GM10248 (cell line): ENCODE data around the gene C1S.
A peak's percentile ranks its signal among the peaks of the same experiment; 100 is the strongest.

ENCODE experiments used
- CTCF ChIA-PET: fragments of 300-600 bp; sonication (Branson Sonifier 250); formaldehyde crosslinking; extraction: SDS; loops from one replicate; lab custom pipeline; 2021; ENCODE audit warnings: antibody characterized with exemption; lab: Yijun Ruan, JAX
- POLR2A ChIA-PET: fragments of 350-650 bp; sonication (Branson Sonifier 250); formaldehyde crosslinking; extraction: SDS; loops from one replicate; lab custom pipeline; 2020; ENCODE audit warnings: antibody characterized with exemption; lab: Yijun Ruan, JAX
- DNase-seq: peaks from one replicate; pipeline ENCODE4 v3.0.0; 2012; ENCODE audit errors: extremely low spot score
- CTCF ChIP-seq: IDR thresholded peaks from 2 replicates; pipeline ENCODE4 v1.5.1; 2012; ENCODE audit warnings: mild to moderate bottlenecking, low read depth; ENCODE audit errors: extremely low read depth, missing control alignments, control extremely low read depth

C1S gene

GRCh38 chr12:7091171-7091570 lies 30.7 kb downstream of the C1S start:
- DNase-seq = no peak
- ChIA-PET CTCF (interaction anchor here (0.8 to 2.9 kb wide), 3 partner anchors 12 to 101 kb away, joined by 3 to 20 read pairs (median 3); partner anchors contain the start of gene C1RL), POLR2A (no interaction called here)
- no peak for TF ChIP-seq CTCF

- CTCF ChIA-PET = interaction anchor here (0.8 to 2.9 kb wide), 5 partner anchors 12 to 102 kb away, joined by 3 to 26 read pairs (median 5); partner anchors contain the start of gene C1RL
- no peak for TF ChIP-seq CTCF
- POLR2A ChIA-PET = no interaction called here
These were observed 31.2 kb downstream of the C1S start for GRCh38 chr12:7091660-7092228.

GRCh38 chr12:7092229-7092985 lies 31.9 kb downstream of the C1S start, which contains the start of gene C1R:
Gene C1R, minus strand, starts transcription at chr12:7092445. Its CDS starts 57 bp downstream, at chr12:7092388.
- DNase-seq = peak; percentile 82
- ChIA-PET CTCF (interaction anchor here (0.7 to 2.4 kb wide), 11 partner anchors 10 to 167 kb away, joined by 3 to 26 read pairs (median 3); partner anchors contain the start of gene C1RL), POLR2A (no interaction called here)
- peak; percentile 91 for TF ChIP-seq CTCF

More at GRCh38 chr12:7091660-7092228, 31.2 kb downstream of the C1S start:
- peak; percentile 44 for DNase-seq

- DNase-seq = no peak
- POLR2A ChIA-PET = no interaction called here
- no peak for TF ChIP-seq CTCF
- CTCF ChIA-PET = interaction anchor here (0.7 to 2.4 kb wide), 12 partner anchors 10 to 168 kb away, joined by 3 to 26 read pairs (median 4); partner anchors contain the start of genes C1RL and LPCAT3
These were observed 32.5 kb downstream of the C1S start for GRCh38 chr12:7092986-7093460.

GRCh38 chr12:7093486-7093885 lies 33.0 kb downstream of the C1S start:
- TF ChIP-seq CTCF = no peak
- ChIA-PET POLR2A (no interaction called here), CTCF (interaction anchor here (0.7 to 2.4 kb wide), 8 partner anchors 11 to 168 kb away, joined by 3 to 26 read pairs (median 4); partner anchors contain the start of genes C1RL and LPCAT3)
- DNase-seq = no peak

- TF ChIP-seq CTCF = no peak
- CTCF ChIA-PET = interaction anchor here (0.7 to 2.4 kb wide), 5 partner anchors 11 to 76 kb away, joined by 3 to 26 read pairs (median 3); partner anchors contain the start of genes C1RL and LPCAT3
- POLR2A ChIA-PET = no interaction called here
- no peak for DNase-seq
These were observed 33.4 kb downstream of the C1S start for GRCh38 chr12:7093892-7094291.
